GM13977 (cell line): Measurements from ENCODE around the gene EIF1.
"Not testable (repeated sequence)": the region's sequence is repeated elsewhere in the genome, so short reads cannot be mapped to it uniquely, and the experiment has no call there.

Experiments used
- DNase-seq: peaks from one replicate; pipeline ENCODE4 v3.0.0; 2012; ENCODE audit warnings: low spot score
- in situ Hi-C: fragments of 300-500 bp; cut with MboI; formaldehyde crosslinking; loops from one replicate; pipeline ENCODE4 v1.12.0; 2022; ENCODE audit warnings: low sequenced_read_pairs, low pct_unique_long_range_greater_than_20kb, mixed read lengths, inconsistent platforms; ENCODE audit not compliant: unreplicated experiment
- TF ChIP-seq, protein P1 (sequence below): IDR thresholded peaks from 2 replicates; pipeline ENCODE4 v1.5.1; 2012; ENCODE audit warnings: mild to moderate bottlenecking, control low read depth; ENCODE audit not compliant: insufficient read depth; ENCODE audit errors: extremely low read depth, missing control alignments

The EIF1 gene

DNA sequence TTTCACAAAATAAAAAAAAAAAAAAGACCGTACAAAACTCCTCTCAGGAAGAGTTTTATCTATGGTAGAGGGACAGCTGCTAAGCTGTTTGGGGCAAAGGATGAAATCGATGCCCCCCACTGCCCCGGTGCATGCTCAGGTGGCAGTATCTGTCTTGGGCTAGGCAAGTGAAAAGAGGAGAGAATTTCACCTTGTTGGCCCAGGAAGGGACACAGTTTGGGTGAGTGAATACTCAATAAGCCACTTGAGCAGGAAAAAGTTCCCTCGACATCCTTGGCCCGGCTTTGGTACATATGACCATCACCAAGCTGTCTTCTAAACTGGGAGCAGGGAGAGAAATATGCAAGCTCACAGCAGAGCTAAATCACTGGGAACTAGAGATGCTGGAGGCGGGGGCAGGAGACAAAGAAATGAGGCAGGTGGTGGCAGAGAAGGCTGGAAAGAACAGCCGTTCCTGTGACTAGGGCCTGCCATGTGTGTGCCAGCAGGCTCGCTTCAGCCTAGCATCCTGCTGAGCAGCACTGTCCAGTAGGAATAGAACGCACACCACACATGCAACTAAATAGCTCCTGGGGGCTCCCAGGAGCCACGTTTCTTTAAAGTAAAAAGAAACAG is 8.2 kb upstream of the EIF1 start:
- TF ChIP-seq, protein P1, sequence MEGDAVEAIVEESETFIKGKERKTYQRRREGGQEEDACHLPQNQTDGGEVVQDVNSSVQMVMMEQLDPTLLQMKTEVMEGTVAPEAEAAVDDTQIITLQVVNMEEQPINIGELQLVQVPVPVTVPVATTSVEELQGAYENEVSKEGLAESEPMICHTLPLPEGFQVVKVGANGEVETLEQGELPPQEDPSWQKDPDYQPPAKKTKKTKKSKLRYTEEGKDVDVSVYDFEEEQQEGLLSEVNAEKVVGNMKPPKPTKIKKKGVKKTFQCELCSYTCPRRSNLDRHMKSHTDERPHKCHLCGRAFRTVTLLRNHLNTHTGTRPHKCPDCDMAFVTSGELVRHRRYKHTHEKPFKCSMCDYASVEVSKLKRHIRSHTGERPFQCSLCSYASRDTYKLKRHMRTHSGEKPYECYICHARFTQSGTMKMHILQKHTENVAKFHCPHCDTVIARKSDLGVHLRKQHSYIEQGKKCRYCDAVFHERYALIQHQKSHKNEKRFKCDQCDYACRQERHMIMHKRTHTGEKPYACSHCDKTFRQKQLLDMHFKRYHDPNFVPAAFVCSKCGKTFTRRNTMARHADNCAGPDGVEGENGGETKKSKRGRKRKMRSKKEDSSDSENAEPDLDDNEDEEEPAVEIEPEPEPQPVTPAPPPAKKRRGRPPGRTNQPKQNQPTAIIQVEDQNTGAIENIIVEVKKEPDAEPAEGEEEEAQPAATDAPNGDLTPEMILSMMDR: no peak
- in situ Hi-C loops: no loop called here
- no peak for DNase-seq

DNA sequence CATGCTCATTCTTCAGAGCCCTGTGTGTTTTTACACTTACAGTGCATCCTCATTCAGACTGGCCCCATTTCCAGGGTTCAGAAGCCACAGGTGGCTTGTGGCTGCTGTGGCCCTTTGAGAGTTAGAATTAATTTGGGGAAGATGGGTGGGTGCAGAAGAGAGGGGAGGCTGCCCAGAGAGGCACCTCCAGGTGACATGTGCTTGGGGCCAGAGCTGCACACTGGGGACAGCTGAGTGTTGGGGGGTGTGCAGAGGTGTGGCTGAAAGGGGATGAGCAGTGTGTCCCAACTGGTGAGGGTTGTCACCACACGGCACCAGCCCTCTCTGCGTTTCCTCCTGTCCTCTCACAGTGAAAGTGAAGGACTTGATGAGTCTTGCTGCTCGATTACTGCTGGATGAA is 6.9 kb upstream of the EIF1 start:
- TF ChIP-seq, protein P1: no peak
- no peak for DNase-seq
- in situ Hi-C loops: no loop called here

DNA sequence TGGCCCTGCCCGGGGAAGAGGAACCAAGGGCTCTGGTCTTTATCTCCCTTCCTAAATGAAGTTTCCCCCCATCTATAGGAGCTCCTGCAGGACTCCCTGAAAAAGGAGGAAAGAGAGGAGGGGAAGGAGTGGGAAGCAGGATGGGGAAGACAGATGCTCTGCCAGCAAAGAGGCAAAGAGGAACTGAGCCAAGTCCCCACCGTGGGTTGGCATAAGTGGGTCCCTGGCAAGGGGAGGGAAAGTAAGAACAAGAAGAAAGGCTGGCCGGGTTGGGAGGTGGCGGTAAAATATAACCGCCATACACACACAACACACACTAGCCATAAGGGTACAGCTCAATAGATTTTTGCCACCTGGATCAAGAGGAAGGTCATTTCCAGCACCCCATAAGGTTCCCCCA is 6.1 kb upstream of the EIF1 start:
- TF ChIP-seq, protein P1: no peak
- in situ Hi-C loops: no loop called here
- DNase-seq: no peak

DNA sequence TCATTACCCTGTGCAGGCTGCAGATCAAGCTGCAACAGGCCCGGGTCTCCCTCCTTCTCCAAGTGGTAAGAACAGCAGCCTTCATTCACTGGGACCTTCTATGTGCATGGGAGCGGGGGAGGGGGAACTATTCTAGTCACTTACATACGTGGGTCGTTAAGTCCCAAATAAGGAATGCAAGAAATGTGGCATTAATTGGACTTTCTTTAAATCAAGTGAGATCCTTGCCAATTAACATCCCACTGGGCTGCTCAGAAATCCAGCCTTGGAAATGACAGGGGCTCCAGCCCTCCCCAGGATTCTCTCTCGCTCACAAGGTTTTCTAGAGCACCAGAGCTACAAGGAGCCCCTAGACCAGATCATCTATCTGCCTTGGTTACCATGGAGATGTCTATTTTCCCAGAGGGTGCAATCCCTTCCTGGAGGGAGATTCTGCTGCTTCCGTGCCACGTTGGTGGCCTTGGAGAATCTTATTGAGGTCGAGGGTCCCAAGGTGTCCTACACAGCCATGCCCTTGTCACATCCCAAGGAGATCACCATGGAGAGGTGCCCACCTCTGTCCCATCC is 5.2 kb upstream of the EIF1 start:
- in situ Hi-C loops: no loop called here
- TF ChIP-seq, protein P1: no peak
- DNase-seq: no peak

DNA sequence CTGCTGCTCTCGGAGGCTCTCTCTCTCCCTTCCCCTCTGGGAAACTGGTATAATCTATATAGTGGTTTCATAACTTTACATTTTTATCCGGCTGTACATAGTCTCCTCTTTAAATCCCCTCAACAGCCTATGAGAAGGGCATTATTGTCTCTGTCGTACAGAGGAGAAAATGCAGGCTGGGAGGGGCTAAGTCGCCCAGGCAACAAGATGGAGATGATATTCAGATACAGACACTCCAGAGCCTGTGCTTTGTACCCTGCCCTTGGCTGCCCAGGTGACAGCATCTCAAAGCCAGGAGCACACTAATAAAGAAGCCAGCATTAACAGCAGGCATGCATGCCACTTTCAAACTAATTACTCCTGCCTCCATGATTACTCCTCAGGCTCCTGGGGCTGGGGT is 4.7 kb upstream of the EIF1 start:
- DNase-seq: no peak
- TF ChIP-seq, protein P1: no peak
- in situ Hi-C loops: no loop called here

DNA sequence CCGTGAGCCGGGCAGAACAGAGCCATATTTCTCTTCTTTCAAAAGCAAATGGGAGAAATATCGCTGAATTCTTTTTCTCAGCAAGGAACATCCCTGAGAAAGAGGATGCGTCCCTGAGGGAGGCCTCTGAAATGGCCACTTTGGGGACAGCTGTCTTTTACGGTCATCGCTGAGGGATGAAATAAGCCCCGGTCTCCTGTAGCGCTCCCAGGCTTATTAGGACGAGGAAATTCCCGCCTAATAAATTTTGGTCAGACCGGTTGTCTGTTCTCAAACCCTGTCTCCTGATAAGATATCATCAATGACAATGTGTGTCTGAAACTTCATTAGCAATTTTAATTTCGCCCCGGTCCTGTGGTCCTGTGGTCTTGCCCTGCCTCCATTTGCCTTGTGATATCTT is 2.9 kb upstream of the EIF1 start:
- in situ Hi-C loops, DNase-seq: not testable (repeated sequence)

DNA sequence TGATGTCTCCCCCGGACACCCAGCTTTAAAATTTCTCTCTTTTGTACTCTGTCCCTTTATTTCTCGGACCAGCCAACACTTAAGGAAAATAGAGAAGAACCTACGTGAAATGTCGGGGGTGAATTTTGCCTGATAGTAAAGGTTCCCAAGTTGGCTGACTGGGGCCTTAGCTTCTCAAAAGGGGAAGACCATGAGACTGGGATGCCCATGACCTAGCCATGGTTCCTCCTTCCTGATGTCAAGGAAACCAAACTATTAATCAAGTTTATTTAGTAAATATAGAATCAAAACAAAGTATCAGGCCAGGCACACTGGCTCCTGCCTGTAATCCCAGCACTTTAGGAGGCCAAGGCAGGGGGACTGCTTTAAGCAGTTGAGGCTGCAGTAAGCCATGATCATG is 2.4 kb upstream of the EIF1 start:
- DNase-seq: no peak
- in situ Hi-C loops: no loop called here
- TF ChIP-seq, protein P1: no peak
